Kasumi-1 (cell line): ENCODE data around the gene EXOG.

Experiments
- DNase-seq, 2 experiments: peaks; one replicate each; lab custom pipeline; 2025; lab: John Stamatoyannopoulos, UW

EXOG gene

GRCh38 chr3:38510631-38511030, 14.5 kb downstream of the EXOG start:
- DNase-seq, result no peak

GRCh38 chr3:38511546-38511945, 15.4 kb downstream of the EXOG start:
- DNase-seq, result no peak

DNA sequence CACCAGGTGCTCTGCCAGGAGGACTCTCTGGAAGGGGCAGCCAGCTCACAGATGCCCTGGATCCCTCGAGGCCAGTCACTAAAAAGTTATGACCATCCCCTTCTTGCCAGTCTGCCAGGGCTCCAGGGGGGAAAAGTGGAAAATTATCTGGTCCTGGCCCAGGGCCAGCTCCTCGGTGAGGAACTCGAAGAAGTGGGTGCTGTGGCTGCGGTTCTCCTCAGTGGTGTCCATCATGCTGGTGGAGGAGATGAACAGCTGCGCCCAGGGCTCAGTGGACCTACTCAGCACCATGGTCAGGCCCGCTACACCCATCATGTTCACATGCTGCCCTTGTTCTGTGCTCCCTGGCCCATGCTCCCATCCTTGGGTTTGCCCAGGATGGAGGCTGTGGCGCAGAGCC, 19.2 kb downstream of the EXOG start:
- no peak for DNase-seq

- no peak for DNase-seq
These were observed 20.5 kb downstream of the EXOG start for GRCh38 chr3:38516669-38517068.

GRCh38 chr3:38519000-38519399, 22.9 kb downstream of the EXOG start:
- DNase-seq, result no peak

DNA sequence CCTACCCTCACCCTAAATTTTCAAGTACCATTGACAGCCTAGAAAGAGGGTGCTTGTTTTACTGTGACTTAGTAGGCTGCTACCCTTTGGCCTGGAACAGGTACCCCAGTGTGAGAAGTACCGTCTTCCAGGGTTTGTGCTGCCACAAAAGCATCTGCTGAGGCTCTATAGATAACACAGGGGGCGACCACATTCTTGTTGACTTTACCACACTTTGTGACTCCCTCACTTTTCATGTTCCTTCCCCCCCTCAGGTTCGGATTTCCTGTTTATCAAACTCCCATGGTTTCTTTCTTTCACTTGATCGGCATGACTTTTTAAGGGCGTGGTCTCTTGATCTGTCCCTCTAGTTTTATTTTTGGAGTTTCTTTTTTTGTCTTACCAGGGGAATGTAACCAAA, 23.5 kb downstream of the EXOG start:
- DNase-seq, result no peak

DNA sequence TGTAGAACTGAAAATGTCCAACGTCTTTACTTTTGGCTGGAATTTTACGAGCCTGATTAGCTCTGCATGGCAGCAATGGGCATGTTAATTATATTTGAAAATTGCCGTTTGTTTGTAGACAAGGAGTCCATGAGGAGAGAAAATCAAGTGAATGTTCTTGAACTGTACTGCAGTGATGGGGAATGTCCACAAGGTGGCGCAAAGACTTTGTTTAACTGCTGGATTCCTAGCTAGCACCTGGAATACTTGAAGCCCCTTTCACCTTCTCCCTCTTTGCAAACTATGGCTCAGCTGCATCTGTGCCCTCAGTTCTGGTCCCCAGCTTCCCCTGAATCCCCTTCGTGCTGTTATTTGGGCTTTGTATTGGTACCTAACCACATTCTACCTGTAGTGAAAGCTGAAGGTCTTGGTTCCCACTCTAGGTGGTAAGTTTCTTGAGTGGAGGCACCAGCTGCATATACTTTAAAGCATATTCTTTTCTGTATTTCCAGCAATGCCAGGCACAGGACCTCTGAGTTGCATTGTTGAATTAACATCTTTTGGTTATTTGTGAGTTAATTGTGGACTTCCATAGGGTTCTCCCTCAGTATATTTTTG, 25.3 kb downstream of the EXOG start:
- peak; percentile 61 to 75 for DNase-seq

- no peak for DNase-seq
These were observed 25.9 kb downstream of the EXOG start for GRCh38 chr3:38522002-38522401.

DNA sequence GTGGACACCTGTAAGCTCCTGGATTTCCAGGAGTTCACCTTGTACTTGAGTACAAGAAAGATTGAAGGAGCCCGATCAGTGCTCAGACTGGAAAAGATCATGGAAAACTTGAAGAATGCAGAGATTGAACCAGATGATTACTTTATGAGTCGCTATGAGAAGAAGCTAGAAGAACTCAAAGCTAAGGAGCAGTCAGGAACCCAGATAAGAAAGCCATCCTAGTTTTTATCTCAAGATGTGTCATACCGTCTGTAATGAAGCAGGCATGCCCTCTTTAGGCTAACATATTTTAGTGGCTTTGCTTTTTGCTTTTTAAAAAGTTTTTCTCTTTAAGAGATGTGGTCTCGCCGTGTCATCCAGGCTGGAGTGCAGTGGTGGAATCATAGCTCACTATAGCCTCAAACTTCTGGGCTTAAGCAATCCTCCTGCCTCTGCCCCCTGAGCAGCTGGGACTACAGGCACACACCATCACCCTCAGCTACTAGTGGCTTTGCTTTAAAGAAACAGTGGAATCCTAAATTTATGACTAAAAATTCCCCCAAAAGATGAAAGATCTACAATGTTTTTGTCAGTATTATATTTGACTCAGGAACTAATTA, 28.1 kb downstream of the EXOG start:
- DNase-seq, result no peak

DNA sequence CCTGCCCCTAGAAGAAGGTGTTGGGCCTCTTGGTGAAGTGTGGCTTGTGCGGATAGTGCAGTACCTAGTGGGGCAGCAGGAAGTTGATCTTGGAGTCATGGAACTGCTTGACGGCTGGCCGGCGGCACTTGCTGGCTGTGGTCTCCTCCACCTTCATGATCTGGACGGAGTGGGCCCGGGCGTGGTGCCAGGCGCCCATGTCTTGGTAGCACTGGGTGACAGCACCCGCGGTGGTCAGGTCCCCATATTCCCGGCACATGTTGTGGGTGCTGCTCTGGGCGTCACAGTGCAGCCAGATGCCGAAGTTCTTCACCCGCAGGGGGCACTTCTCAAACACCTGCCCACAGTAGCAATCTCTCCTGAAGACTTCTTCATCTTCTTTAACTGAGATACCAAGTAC, 30.7 kb downstream of the EXOG start:
- no peak for DNase-seq

DNA sequence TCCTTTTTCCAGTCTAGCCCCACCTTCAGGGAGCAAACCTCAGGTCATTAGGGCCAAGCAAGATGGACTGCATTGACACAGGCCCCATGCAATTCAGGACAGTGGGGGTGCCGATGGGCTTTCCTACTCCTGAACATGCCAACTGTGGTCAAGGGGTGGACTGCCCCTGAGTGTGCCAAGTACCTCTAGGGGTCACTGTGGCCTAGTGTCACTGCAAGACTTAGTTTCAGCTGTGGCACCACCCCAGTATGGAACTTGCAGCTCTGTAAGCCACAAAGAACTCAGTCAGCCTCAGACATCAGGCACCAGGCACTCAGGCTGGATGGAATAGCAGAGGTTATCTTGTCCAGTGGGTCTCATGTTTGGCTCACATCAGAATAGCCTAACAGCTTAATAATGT, 32.3 kb downstream of the EXOG start:
- DNase-seq, result no peak

DNA sequence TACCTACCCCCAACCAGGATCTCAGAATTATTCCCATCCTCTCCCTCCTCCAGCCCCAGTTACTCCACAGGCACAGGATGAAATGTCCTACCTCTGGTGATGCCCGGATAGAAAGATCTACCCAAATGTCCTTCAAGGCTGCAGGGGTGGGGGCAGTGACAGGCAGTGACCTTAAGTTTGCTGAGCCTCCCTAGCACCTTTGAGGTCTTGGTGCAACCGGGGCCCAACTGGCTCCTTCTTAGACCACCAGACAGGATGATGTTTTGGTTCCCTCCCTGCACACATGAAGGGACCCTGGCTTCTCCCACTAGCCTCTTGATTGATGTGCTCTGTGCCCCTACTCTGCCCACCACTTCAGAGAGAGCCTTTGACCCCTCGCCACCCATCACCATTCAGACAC, 36.4 kb downstream of the EXOG start:
- no peak for DNase-seq

- DNase-seq, result no peak
These were observed 37.3 kb downstream of the EXOG start for GRCh38 chr3:38533285-38533976.

- DNase-seq, result no peak
These were observed 38.0 kb downstream of the EXOG start for GRCh38 chr3:38534180-38534579.

DNA sequence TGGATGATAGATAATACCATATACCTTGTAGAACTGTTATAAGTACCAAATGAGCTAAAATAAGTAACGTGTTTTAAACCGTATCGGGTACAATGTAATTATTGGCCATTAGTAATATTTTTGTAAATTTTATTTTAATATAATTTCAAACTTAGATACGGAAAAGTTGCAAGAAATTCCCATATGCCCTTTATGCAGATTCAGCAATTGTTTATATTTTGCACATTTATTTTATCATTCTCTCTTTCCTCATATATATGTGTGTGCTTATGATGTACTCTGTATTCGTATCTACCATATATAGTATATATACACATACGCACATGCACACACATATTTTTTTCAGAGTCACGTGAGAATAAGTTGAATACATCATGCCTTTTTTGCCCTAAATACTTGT, 38.5 kb downstream of the EXOG start:
- no peak for DNase-seq

DNA sequence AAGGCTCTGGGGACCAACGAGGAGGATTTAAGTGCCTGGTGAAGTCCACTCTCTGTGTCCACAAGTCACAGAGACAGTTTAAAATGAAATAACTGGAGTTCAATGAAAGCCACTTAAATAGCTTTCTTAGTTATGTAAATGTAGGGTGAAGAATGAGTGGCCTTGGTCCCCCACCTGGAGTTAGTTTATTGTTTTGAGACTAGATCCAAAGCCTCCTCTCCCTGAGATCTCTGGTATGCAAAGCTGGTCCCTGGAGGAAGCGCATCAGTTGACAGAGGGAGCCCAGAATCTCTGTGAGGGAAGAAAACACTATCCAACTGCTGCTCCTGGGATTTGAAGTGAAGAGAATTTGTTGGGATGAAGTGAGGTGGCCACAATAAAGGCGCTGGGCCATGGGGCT, 40.5 kb downstream of the EXOG start:
- DNase-seq, result no peak

DNA sequence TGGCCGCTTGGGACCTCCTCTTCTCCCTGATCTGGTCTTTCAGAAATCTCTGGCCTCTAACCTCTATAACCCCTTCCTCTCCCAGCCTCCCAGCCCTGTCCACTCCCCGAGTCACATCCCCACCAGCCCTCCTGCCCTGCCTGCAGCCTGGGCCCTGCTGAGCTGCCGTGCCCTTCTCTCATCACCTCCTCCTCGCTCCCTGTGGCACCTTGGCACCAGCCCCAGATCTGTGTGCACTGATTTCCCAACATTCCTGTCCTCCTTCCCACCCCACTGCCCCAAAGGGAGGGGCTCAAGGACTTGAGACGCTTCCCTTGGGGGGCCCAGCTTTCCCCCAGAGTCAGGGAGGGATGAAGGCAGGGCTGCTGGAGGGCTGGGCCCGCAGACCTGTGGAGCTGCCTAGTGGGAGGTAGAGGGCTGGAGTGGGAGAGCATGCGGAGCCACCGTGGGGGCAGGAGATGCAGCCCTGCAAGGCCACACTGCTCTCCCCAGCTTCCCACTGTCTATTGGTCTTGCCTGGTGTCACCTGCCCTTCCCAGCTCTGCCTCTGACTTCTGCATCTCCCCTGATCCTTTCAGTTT, 42.7 kb downstream of the EXOG start:
- DNase-seq, result no peak

- no peak for DNase-seq
These were observed 45.7 kb downstream of the EXOG start for GRCh38 chr3:38541806-38542205.

DNA sequence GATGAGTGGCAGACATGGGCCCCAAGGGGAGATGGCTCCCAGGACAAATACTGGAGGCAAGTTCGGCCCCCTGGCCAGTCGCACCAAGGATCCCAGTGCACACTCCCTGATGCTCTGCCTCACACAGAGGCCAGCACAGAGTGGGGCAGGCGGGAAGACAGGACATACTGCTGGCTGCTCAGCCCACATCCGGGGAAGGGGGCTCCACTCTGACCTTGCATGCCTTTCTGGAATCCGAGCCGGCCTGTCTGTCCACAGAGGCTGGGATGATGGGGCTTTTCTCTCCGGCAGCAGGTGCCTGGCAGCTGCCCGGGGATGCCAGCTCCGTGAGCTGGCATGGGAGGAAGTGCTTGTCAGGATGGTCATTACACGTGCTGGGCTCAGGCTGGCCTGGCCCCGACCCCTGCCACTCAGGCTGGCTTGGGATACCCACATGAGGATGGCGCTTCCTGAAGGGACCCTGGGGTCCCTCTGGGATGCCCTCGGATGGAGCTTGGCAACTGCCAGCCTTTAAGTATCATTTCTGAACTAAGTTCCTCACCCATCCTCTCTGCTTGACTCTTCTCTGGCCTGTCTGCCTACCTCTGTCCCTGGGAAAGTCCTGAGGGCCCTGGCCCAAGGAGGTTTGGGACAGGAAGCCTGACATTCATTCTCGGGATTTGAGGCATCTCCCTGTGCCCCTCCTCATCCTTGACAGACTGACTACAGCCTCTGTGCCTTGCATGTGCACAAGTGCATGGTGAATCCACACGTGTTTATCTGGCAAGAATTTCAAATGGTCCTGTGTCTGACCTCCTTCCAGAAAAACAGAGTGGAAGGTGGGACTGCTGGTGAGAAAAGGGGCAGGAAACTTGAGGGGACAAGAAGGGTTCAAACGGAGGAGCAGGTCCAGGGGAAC, 46.5 kb downstream of the EXOG start:
- no peak for DNase-seq

GRCh38 chr3:38543586-38543985, 47.4 kb downstream of the EXOG start:
- no peak for DNase-seq

GRCh38 chr3:38544926-38545325, 48.8 kb downstream of the EXOG start:
- no peak for DNase-seq

GRCh38 chr3:38545550-38545949, 49.4 kb downstream of the EXOG start:
- no peak for DNase-seq
